GM18873 (cell line): Measurements from ENCODE around the gene ARHGAP42.
A peak's percentile ranks its signal among the peaks of the same experiment; 100 is the strongest.

ENCODE experiments used
- ATAC-seq: cut with Tn5 transposase; IDR thresholded peaks from one replicate; pipeline ENCODE4 v1.9.1; 2021; ENCODE audit warnings: mild to moderate bottlenecking, moderate library complexity, moderate number of reproducible peaks; ENCODE audit not compliant: unreplicated experiment, low FRiP score

Gene ARHGAP42

GRCh38 chr11:100942016-100942415 lies 254.9 kb downstream of the ARHGAP42 start:
- no peak for ATAC-seq

- no peak for ATAC-seq
Observed at GRCh38 chr11:100948936-100949335, 261.8 kb downstream of the ARHGAP42 start.

GRCh38 chr11:100949443-100949842 lies 262.4 kb downstream of the ARHGAP42 start:
- no peak for ATAC-seq

- ATAC-seq = no peak
Observed at GRCh38 chr11:100955318-100955717, 268.2 kb downstream of the ARHGAP42 start.

- no peak for ATAC-seq
Observed at GRCh38 chr11:100956351-100956750, 269.3 kb downstream of the ARHGAP42 start.

- no peak for ATAC-seq
Observed at GRCh38 chr11:100957499-100957898, 270.4 kb downstream of the ARHGAP42 start.

- no peak for ATAC-seq
Observed at GRCh38 chr11:100961633-100962032, 274.5 kb downstream of the ARHGAP42 start.

- no peak for ATAC-seq
Observed at GRCh38 chr11:100963375-100963774, 276.3 kb downstream of the ARHGAP42 start.

- ATAC-seq = no peak
Observed at GRCh38 chr11:100964435-100964834, 277.3 kb downstream of the ARHGAP42 start.

GRCh38 chr11:100965346-100965745 lies 278.3 kb downstream of the ARHGAP42 start:
- no peak for ATAC-seq

- ATAC-seq = no peak
Observed at GRCh38 chr11:100966366-100966765, 279.3 kb downstream of the ARHGAP42 start.

- ATAC-seq = no peak
Observed at GRCh38 chr11:100969008-100969407, 281.9 kb downstream of the ARHGAP42 start.

- no peak for ATAC-seq
Observed at GRCh38 chr11:100970283-100971164, 283.4 kb downstream of the ARHGAP42 start.

- ATAC-seq = no peak
Observed at GRCh38 chr11:100972046-100972445, 285.0 kb downstream of the ARHGAP42 start.

- no peak for ATAC-seq
Observed at GRCh38 chr11:100978442-100978841, 291.4 kb downstream of the ARHGAP42 start.

- no peak for ATAC-seq
Observed at GRCh38 chr11:100978939-100979338, 291.9 kb downstream of the ARHGAP42 start.

GRCh38 chr11:100980156-100980555 lies 293.1 kb downstream of the ARHGAP42 start:
- ATAC-seq = no peak

- ATAC-seq = no peak
Observed at GRCh38 chr11:100981196-100981824, 294.2 kb downstream of the ARHGAP42 start.

- peak; percentile 54 for ATAC-seq
Observed at GRCh38 chr11:100984668-100985067, 297.6 kb downstream of the ARHGAP42 start.

- ATAC-seq = no peak
Observed at GRCh38 chr11:100990931-100991330, 303.8 kb downstream of the ARHGAP42 start.

GRCh38 chr11:100991541-100991940 lies 304.5 kb downstream of the ARHGAP42 start:
- ATAC-seq = no peak

GRCh38 chr11:100994966-100995365 lies 307.9 kb downstream of the ARHGAP42 start:
- ATAC-seq = no peak
